IMR-90 (cell line): ENCODE measurements around the gene SEMA5A. TPM values are rescaled to one million over a fixed set of nuclear protein-coding genes. Genes with fewer than 3 reads are reported as not detected.
A peak's percentile ranks its signal among the peaks of the same experiment; 100 is the strongest.

Experiments used
- ATAC-seq: fragments of 200-7000 bp; cut with Tn5 transposase; 2 replicates; pipeline ENCODE4 v1.9.1; 2020; ENCODE audit warnings: low read depth, mild to moderate bottlenecking, moderate library complexity
- BruUV-seq: library from RNA; stranded (reverse); fragments of 400-500 nt; replicated peaks from 2 replicates; lab custom pipeline; 2021; lab: Mats Ljungman, UMichigan
- CTCF ChIA-PET: fragments of 300-600 bp; formaldehyde crosslinking; extraction: SDS; loops from one replicate; lab custom pipeline; 2021; ENCODE audit warnings: antibody characterized with exemption; lab: Yijun Ruan, JAX
- POLR2A ChIA-PET: fragments of 300-600 bp; sonication (Branson Sonifier 250); formaldehyde crosslinking; loops from one replicate; lab custom pipeline; 2022; ENCODE audit warnings: antibody characterized with exemption; ENCODE audit not compliant: unreplicated experiment; lab: Charles Lee
- DNase-seq: peaks from one replicate; pipeline ENCODE4 v3.0.0; 2013
- H2AFZ ChIP-seq: replicated peaks from 2 replicates; pipeline ENCODE3; 2013; ENCODE audit warnings: low read length, mild to moderate bottlenecking; ENCODE audit not compliant: poor library complexity
- H2AK5ac ChIP-seq: 2 replicates; pipeline ENCODE4 v1.6.1; 2013; ENCODE audit warnings: low read depth, low read length, inconsistent platforms
- H2AK9ac ChIP-seq: replicated peaks from 2 replicates; pipeline ENCODE3; 2013; ENCODE audit warnings: mild to moderate bottlenecking, low read depth, low read length, moderate library complexity; ENCODE audit not compliant: poor library complexity
- H2BK120ac ChIP-seq: 2 replicates; pipeline ENCODE4 v1.6.1; 2013; ENCODE audit warnings: low read depth, low read length, inconsistent platforms
- H2BK15ac ChIP-seq: 3 replicates; pipeline ENCODE4 v1.6.1; 2013; ENCODE audit warnings: low read depth, low read length, inconsistent platforms
- H2BK20ac ChIP-seq: 2 replicates; pipeline ENCODE4 v1.6.1; 2013; ENCODE audit warnings: low read depth, mild to moderate bottlenecking, inconsistent platforms, low read length, moderate library complexity
- H2BK5ac ChIP-seq: 2 replicates; pipeline ENCODE4 v1.6.1; 2013; ENCODE audit warnings: mild to moderate bottlenecking, low read depth, low read length, inconsistent platforms; ENCODE audit not compliant: poor library complexity, severe bottlenecking
- H3K14ac ChIP-seq: replicated peaks from 2 replicates; pipeline ENCODE4 v1.6.1; 2013; ENCODE audit warnings: low read depth, low read length, inconsistent platforms
- H3K18ac ChIP-seq: 2 replicates; pipeline ENCODE4 v1.6.1; 2013; ENCODE audit warnings: low read depth, low read length, control low read depth
- H3K23ac ChIP-seq: 2 replicates; pipeline ENCODE4 v1.6.1; 2013; ENCODE audit warnings: low read depth, low read length, inconsistent platforms
- H3K27ac ChIP-seq: 2 replicates; pipeline ENCODE4 v1.5.1; 2013; ENCODE audit warnings: mild to moderate bottlenecking, control low read depth, low read length; ENCODE audit not compliant: insufficient read depth
- H3K27me3 ChIP-seq: 2 replicates; pipeline ENCODE4 v1.6.1; 2013; ENCODE audit warnings: low read length; ENCODE audit not compliant: control insufficient read depth, insufficient read depth
- H3K36me3 ChIP-seq: 2 replicates; pipeline ENCODE4 v1.6.1; 2013; ENCODE audit warnings: low read length, mixed read lengths; ENCODE audit not compliant: control insufficient read depth, insufficient read depth
- H3K4ac ChIP-seq: 2 replicates; pipeline ENCODE4 v1.6.1; 2013; ENCODE audit warnings: low read depth, low read length, inconsistent platforms
- H3K4me1 ChIP-seq: 2 replicates; pipeline ENCODE4 v1.6.1; 2013; ENCODE audit warnings: low read length, mixed read lengths; ENCODE audit not compliant: control insufficient read depth, insufficient read depth
- H3K4me2 ChIP-seq: 2 replicates; pipeline ENCODE4 v1.6.1; 2013; ENCODE audit warnings: low read depth, mild to moderate bottlenecking, control low read depth, low read length, moderate library complexity
- H3K4me3 ChIP-seq: 2 replicates; pipeline ENCODE4 v1.5.1; 2013; ENCODE audit warnings: low read depth, mild to moderate bottlenecking, control low read depth, low read length, moderate library complexity; ENCODE audit not compliant: insufficient read depth
- H3K56ac ChIP-seq: 2 replicates; pipeline ENCODE4 v1.6.1; 2013; ENCODE audit warnings: low read length, inconsistent platforms; ENCODE audit not compliant: insufficient read depth; ENCODE audit errors: extremely low read depth
- H3K79me1 ChIP-seq, 2 experiments: 2 replicates each; pipeline ENCODE4 v1.6.1; 2013; ENCODE audit warnings: low read length in 2 of 2, inconsistent platforms in 1 of 2, low read depth in 1 of 2
- H3K9ac ChIP-seq: 2 replicates; pipeline ENCODE4 v1.6.1; 2013; ENCODE audit warnings: low read depth, low read length, control low read depth
- H3K9me1 ChIP-seq: 2 replicates; pipeline ENCODE4 v1.6.1; 2013; ENCODE audit warnings: low read length, inconsistent platforms; ENCODE audit not compliant: insufficient read depth
- H3K9me3 ChIP-seq: 2 replicates; pipeline ENCODE4 v1.6.1; 2013; ENCODE audit warnings: low read length; ENCODE audit not compliant: control insufficient read depth, insufficient read depth
- H4K20me1 ChIP-seq: 2 replicates; pipeline ENCODE4 v1.6.1; 2013; ENCODE audit warnings: low read length, inconsistent platforms; ENCODE audit not compliant: insufficient read depth
- H4K5ac ChIP-seq: 2 replicates; pipeline ENCODE4 v1.6.1; 2013; ENCODE audit warnings: mild to moderate bottlenecking, low read depth, low read length, control low read depth
- H4K8ac ChIP-seq, 2 experiments: 2 replicates each; pipeline ENCODE4 v1.6.1; 2013; ENCODE audit warnings: low read depth in 2 of 2, low read length in 2 of 2, control low read depth in 1 of 2, inconsistent platforms in 1 of 2
- H4K91ac ChIP-seq: 2 replicates; pipeline ENCODE4 v1.6.1; 2013; ENCODE audit warnings: low read depth, low read length, inconsistent platforms; ENCODE audit not compliant: insufficient read depth
- BHLHE40 ChIP-seq: fragments of 150-350 bp; IDR thresholded peaks from 2 replicates; pipeline ENCODE4 v1.6.1; 2016; ENCODE audit warnings: mild to moderate bottlenecking, low read depth, low read length
- CEBPB ChIP-seq: IDR thresholded peaks from 2 replicates; pipeline ENCODE4 v1.6.1; 2012; ENCODE audit warnings: low read depth, low read length, improper control_type of control experiment
- MAFK ChIP-seq: IDR thresholded peaks from 2 replicates; pipeline ENCODE4 v1.6.1; 2012; ENCODE audit warnings: low read depth, low read length, improper control_type of control experiment
- MAZ ChIP-seq: IDR thresholded peaks from 2 replicates; pipeline ENCODE4 v1.6.1; 2012; ENCODE audit warnings: low read depth, mild to moderate bottlenecking, low read length, improper control_type of control experiment, moderate library complexity, borderline replicate concordance
- MXI1 ChIP-seq: IDR thresholded peaks from 2 replicates; pipeline ENCODE4 v1.6.1; 2012; ENCODE audit warnings: low read depth, mild to moderate bottlenecking, low read length, moderate library complexity, borderline replicate concordance
- RAD21 ChIP-seq: IDR thresholded peaks from 2 replicates; pipeline ENCODE4 v1.6.1; 2012; ENCODE audit warnings: low read length, improper control_type of control experiment
- RFX5 ChIP-seq: IDR thresholded peaks from 2 replicates; pipeline ENCODE4 v1.8.0; 2012; ENCODE audit warnings: low read depth, mild to moderate bottlenecking, low read length, moderate library complexity
- WGBS, 2 experiments: methylation state at CpG; one replicate each; pipeline versions ENCODE4 v1.1.5 to v1.1.7; 2013; ENCODE audit warnings: missing lambda C conversion rate in 2 of 2; ENCODE audit not compliant: insufficient read length in 1 of 2; ENCODE audit errors: extremely low coverage in 2 of 2; 5-methylcytosine and 5-hydroxymethylcytosine counted together
- dilution Hi-C: fragments of 300-500 bp; cut with HindIII; formaldehyde crosslinking; loops from one replicate; pipeline ENCODE4 v1.14.3; 2018; ENCODE audit warnings: low sequenced_read_pairs; ENCODE audit not compliant: unreplicated experiment
- in situ Hi-C: fragments of 300-500 bp; cut with MboI; formaldehyde crosslinking; loops from 3 replicates; pipeline ENCODE4 v1.14.3; 2019; ENCODE audit warnings: low sequenced_read_pairs, inconsistent platforms, mixed read lengths
- intact Hi-C: fragments of 100-400 bp; cut with micrococcal nuclease; formaldehyde crosslinking; loops from 2 replicates; pipeline ENCODE4 v1.10.0; 2022
- polyA plus RNA-seq, 3 experiments: library from polyadenylated mRNA; depleted of rRNA; stranded (reverse); fragments of >200 nt; gene quantifications; 2 replicates each; pipeline ENCODE4 v1.2.3, GENCODE V29; 2012; ENCODE audit warnings: low replicate concordance in 1 of 3
- total RNA-seq: library from RNA; depleted of rRNA; stranded (reverse); fragments of >200 nt; gene quantifications from 2 replicates; pipeline ENCODE4 v1.2.3, GENCODE V29; 2012

Gene SEMA5A
- total and polyA plus RNA-seq, 2 of the 4 experiments (the other 2 are of a cell fraction): 8.2 to 9.9 TPM

GRCh38 chr5:9467199-9468059 lies 78.4 kb downstream of the SEMA5A start:
- H3K14ac ChIP-seq: 0 out of 2 replicates have a peak overlapping the region, but pooled peaks have one; percentile 35
- H2BK20ac ChIP-seq: no peak overlapping the region
- no peak overlapping the region for H3K56ac ChIP-seq
- no peak overlapping the region for H3K27ac ChIP-seq
- peak; percentile 24 for ATAC-seq
- in situ Hi-C loops: no loop called here
- peak overlapping the region in 1 of 2 experiments; percentile 25; a peak in 1 of 4 replicates for H4K8ac ChIP-seq
- no peaks in the 10 kb centered on the region for H3K9me3 ChIP-seq
- H2AFZ ChIP-seq: peak overlapping the region; percentile 44
- H2AK9ac ChIP-seq: no peak overlapping the region
- DNase-seq: no peak
- peaks cover 3% of the 10 kb centered on the region; the same call in 1 of the 2 replicates for H4K20me1 ChIP-seq
- H3K23ac ChIP-seq: no peak overlapping the region
- H2BK5ac ChIP-seq: peak overlapping the region; percentile 32
- peak overlapping the region; percentile 28 for H3K4ac ChIP-seq
- no peaks in the 10 kb centered on the region for H3K36me3 ChIP-seq
- H3K27me3 ChIP-seq: no peaks in the 10 kb centered on the region
- H3K79me1 ChIP-seq: peaks cover 3 to 35% of the 10 kb centered on the region in 2 experiments; a peak in 3 of 4 replicates
- intact Hi-C loops: no loop called here
- no peak overlapping the region for H2BK15ac ChIP-seq
- peak overlapping the region; percentile 3; the same call in 1 of the 2 replicates for H2BK120ac ChIP-seq
- peak overlapping the region; percentile 68; the same call in 1 of the 2 replicates for H2AK5ac ChIP-seq
- dilution Hi-C loops: no loop called here
- POLR2A ChIA-PET: interaction anchor here (0.7 kb wide), 1 partner anchor 16 kb away, joined by 3 read pairs; no protein-coding TSS in a partner anchor
- peaks cover 4% of the 10 kb centered on the region for H3K4me1 ChIP-seq
- H3K9me1 ChIP-seq: peaks cover 4% of the 10 kb centered on the region; the same call in 1 of the 2 replicates
- H3K4me2 ChIP-seq: no peak overlapping the region
- no peak overlapping the region for H4K5ac ChIP-seq
- no peak overlapping the region for H3K18ac ChIP-seq
- no TSS peak for BruUV-seq
- H4K91ac ChIP-seq: 0 out of 2 replicates have a peak overlapping the region, but pooled peaks have one; percentile 36
- no peak overlapping the region for H3K4me3 ChIP-seq
- no peak overlapping the region for H3K9ac ChIP-seq
- CTCF ChIA-PET: no interaction called here
- WGBS, 2 experiments: 100% methylated on average over 2 of the region's 13 CpGs; no CpG with 5 or more reads in 1 of the 2 experiments
- no peak for TF ChIP-seq BHLHE40
- TF ChIP-seq MXI1: no peak
- no peak for TF ChIP-seq MAFK
- no peak for TF ChIP-seq RFX5
- TF ChIP-seq CEBPB: no peak
- no peak for TF ChIP-seq MAZ
- TF ChIP-seq RAD21: no peak
